Measurements from ENCODE around the gene COMTD1.

Gene COMTD1

DNA sequence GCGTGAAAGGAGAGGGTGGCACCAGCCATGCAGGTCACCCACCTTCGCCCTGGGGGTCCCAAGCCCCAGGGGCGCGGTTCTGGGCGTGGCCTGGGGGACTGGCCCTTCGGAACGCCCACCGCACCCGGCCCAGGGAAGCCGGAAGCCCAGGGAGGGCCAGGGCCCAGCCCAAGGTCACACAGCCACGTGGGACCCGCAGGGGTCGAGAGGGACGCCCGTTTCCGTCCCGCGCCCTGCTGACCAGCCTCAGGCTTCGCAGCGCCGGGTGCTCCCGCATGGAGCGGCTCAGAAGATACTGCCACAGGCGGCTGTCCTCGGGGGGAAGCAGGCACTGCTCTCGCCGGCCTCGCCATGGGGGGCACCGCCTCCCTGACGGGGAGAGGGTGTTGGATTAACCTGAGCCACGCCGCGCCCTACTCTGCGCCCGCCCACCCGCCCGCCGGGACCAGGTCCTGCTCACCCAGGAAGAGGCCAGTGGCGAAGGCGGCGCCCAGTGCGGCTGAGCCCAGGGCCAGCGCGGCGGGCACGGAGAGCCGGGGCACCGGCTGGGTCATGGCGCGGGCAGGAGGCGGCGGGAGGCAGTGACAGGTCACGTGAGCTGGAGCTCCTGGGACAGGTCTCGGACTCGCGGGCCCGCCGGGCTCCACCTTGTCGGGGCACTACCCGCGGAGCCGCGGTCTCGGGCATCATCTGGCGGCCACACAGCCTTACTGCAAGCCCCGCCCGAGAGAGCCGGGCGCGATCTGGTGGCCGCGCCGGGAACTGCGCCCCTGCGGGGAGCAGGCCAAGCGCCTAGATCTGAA, at the start of gene COMTD1:
Gene COMTD1, minus strand, starts transcription at position 583 of the 803 bp plus-strand sequence. Its CDS starts 29 bp downstream, at position 554.
- H3K9ac ChIP-seq (ENCODE audit: low read length): peak within 1 kb of the TSS; percentile 84
- H3K4me1 ChIP-seq (ENCODE audit: control insufficient read depth, insufficient read depth, low read length): peaks cover 15% of the 10 kb centered on the region
- peaks cover 26% of the 10 kb centered on the region for H3K36me3 ChIP-seq (ENCODE audit: control insufficient read depth, insufficient read depth, low read length, severe bottlenecking)
- no peaks in the 10 kb centered on the region for H3K9me3 ChIP-seq (ENCODE audit: control insufficient read depth, low read length)
- peak; percentile 95 for DNase-seq (ENCODE audit: low read depth)
- H3K4me3 ChIP-seq (ENCODE audit: low read length): peak within 1 kb of the TSS; percentile 83
- H3K27me3 ChIP-seq (replicated peaks; ENCODE audit: control insufficient read depth, insufficient read depth, low read length): no peaks in the 10 kb centered on the region

DNA sequence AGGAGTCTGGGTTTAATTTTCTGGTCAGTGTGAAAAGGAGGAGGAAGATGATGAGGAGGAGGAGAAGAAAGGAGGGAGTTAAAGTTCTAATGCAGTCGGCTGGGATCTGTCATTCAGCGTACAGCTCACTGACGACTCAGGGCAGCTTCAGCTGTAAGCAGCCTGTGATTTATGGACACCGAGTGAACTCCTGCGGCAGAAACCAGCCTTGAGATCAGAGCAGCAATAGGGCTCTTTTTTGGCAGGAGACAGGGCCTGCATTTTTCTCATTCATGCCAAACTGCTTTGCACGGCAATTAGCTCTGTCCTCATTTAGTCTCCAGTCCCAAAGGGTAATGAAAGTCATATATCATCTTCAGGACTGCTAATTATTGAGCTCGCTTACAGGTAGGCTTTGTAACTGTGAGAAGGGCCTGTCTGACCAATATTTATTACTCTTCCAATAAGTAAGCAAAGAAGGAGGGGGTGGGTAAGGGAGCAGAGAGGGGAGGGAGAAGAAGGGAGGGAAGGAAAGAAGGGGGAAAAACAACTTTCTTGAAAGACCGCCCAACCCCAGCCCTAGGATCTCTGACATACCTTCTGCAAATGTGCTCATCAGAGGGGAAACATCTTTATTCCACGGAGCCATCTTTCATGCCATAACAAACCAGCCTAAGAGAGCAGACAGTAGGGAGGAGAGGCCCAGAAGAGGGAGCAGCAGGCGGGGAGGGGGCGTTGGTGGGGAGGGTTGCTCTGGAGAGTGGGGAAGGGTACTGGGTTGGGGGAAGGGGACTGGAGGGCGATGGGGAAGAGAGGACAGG, 48.1 kb upstream of the COMTD1 start:
- no peaks in the 10 kb centered on the region for H3K36me3 ChIP-seq (ENCODE audit: control insufficient read depth, insufficient read depth, low read length, severe bottlenecking)
- H3K4me3 ChIP-seq (ENCODE audit: low read length): no peak overlapping the region
- peak; percentile 70 for DNase-seq (ENCODE audit: low read depth)
- H3K4me1 ChIP-seq (ENCODE audit: control insufficient read depth, insufficient read depth, low read length): peaks cover 9% of the 10 kb centered on the region
- H3K9ac ChIP-seq (ENCODE audit: low read length): no peak overlapping the region
- H3K9me3 ChIP-seq (ENCODE audit: control insufficient read depth, low read length): no peaks in the 10 kb centered on the region
- peaks cover 71% of the 10 kb centered on the region for H3K27me3 ChIP-seq (replicated peaks; ENCODE audit: control insufficient read depth, insufficient read depth, low read length)

DNA sequence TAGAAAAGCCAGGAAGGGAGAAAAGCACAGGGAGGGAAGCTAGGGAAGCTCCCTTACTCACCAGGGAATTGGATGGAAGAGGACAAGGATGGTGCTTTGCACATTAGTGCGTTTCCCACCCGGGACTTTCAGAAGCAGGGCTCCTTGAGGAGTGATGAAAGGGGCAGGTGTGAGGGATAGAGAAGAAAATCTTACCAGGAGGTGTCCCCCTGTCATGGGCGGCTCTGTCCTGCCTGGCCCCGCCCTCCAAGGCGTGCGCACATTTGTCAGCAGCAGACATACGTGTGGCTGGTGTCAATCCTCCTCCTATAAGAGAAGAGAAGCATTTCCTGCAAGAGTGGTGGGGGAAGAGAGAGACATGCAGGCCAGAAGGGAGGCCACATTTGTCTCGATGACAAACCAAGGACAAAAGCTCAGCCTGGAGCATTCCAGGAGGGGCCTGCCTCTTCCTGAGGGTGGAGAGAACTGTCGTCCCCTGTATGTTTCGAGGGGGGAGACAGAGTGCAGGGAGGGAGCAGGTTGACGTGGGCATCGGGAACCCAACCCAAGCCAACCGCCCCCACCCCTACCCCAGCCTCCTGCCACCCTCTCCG, 47.4 kb upstream of the COMTD1 start:
- no peaks in the 10 kb centered on the region for H3K9me3 ChIP-seq (ENCODE audit: control insufficient read depth, low read length)
- H3K4me3 ChIP-seq (ENCODE audit: low read length): no peak overlapping the region
- no peaks in the 10 kb centered on the region for H3K36me3 ChIP-seq (ENCODE audit: control insufficient read depth, insufficient read depth, low read length, severe bottlenecking)
- peaks cover 9% of the 10 kb centered on the region for H3K4me1 ChIP-seq (ENCODE audit: control insufficient read depth, insufficient read depth, low read length)
- no peak overlapping the region for H3K9ac ChIP-seq (ENCODE audit: low read length)
- peaks cover 69% of the 10 kb centered on the region for H3K27me3 ChIP-seq (replicated peaks; ENCODE audit: control insufficient read depth, insufficient read depth, low read length)
- DNase-seq (ENCODE audit: low read depth): peak; percentile 8

GRCh38 chr10:75281974-75282373, 46.2 kb upstream of the COMTD1 start:
- DNase-seq (ENCODE audit: low read depth): no peak
- peaks cover 9% of the 10 kb centered on the region for H3K4me1 ChIP-seq (ENCODE audit: control insufficient read depth, insufficient read depth, low read length)

GRCh38 chr10:75280236-75280635, 44.5 kb upstream of the COMTD1 start:
- peaks cover 9% of the 10 kb centered on the region for H3K4me1 ChIP-seq (ENCODE audit: control insufficient read depth, insufficient read depth, low read length)
- peaks cover 55% of the 10 kb centered on the region for H3K27me3 ChIP-seq (replicated peaks; ENCODE audit: control insufficient read depth, insufficient read depth, low read length)
- no peak overlapping the region for H3K4me3 ChIP-seq (ENCODE audit: low read length)
- DNase-seq (ENCODE audit: low read depth): no peak
- no peaks in the 10 kb centered on the region for H3K9me3 ChIP-seq (ENCODE audit: control insufficient read depth, low read length)
- H3K9ac ChIP-seq (ENCODE audit: low read length): no peak overlapping the region
- H3K36me3 ChIP-seq (ENCODE audit: control insufficient read depth, insufficient read depth, low read length, severe bottlenecking): no peaks in the 10 kb centered on the region

More at GRCh38 chr10:75281974-75282373, 46.2 kb upstream of the COMTD1 start:
- H3K9ac ChIP-seq (ENCODE audit: low read length): no peak overlapping the region
- H3K36me3 ChIP-seq (ENCODE audit: control insufficient read depth, insufficient read depth, low read length, severe bottlenecking): no peaks in the 10 kb centered on the region
- no peak overlapping the region for H3K4me3 ChIP-seq (ENCODE audit: low read length)
- peaks cover 58% of the 10 kb centered on the region for H3K27me3 ChIP-seq (replicated peaks; ENCODE audit: control insufficient read depth, insufficient read depth, low read length)
- H3K9me3 ChIP-seq (ENCODE audit: control insufficient read depth, low read length): no peaks in the 10 kb centered on the region

DNA sequence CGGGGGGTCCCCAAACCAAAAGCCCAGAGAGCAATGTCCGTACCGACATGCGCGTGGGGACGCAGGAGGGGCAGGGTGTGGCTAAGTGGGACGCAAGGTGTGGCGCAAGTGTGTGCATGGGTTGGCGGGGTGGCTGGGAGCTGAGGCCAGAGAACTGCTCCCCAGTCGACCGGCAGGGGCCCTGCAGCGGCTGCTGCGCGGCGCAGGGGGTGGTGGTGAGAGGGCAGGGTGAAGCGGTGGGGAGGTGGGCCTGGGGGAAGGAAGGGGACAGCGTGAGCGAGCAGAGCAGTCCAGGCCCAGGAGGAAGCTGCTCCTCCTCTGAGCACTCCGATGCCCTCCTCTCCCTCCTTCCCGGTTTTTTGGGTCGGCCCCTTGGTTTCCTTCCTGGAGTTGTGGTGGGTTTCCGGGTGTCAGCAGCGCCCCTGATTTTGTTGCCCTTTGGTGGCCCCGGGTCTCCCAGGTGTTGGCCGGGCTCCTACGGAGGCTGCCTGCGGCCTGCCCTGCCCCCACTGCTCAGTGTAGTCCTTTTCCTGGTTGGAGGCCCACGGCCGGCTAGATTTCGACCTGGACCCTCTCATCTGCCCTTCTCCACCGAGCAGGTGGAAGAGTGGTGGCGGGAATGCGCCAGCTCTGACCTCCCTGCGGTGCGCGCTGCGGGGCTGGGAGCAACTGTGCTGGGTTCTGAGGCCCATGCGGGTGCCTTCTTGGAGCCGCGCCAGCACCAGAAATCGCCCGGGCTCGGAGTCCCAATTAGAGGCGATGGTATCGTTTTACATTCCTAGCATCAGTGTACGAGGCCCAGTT, 40.5 kb upstream of the COMTD1 start:
- Histone ChIP-seq H3K27me3 (replicated peaks; ENCODE audit: control insufficient read depth, insufficient read depth, low read length) (peaks cover 39% of the 10 kb centered on the region), H3K9me3 (ENCODE audit: control insufficient read depth, low read length) (no peaks in the 10 kb centered on the region), H3K36me3 (ENCODE audit: control insufficient read depth, insufficient read depth, low read length, severe bottlenecking) (no peaks in the 10 kb centered on the region), H3K4me1 (ENCODE audit: control insufficient read depth, insufficient read depth, low read length) (no peaks in the 10 kb centered on the region), H3K4me3 (ENCODE audit: low read length) (no peak overlapping the region), H3K9ac (ENCODE audit: low read length) (no peak overlapping the region)
- no peak for DNase-seq (ENCODE audit: low read depth)

- no peak for DNase-seq (ENCODE audit: low read depth)
- H3K27me3 ChIP-seq (replicated peaks; ENCODE audit: control insufficient read depth, insufficient read depth, low read length): peaks cover 17% of the 10 kb centered on the region
- no peak overlapping the region for H3K4me3 ChIP-seq (ENCODE audit: low read length)
- peaks cover 5% of the 10 kb centered on the region for H3K9me3 ChIP-seq (ENCODE audit: control insufficient read depth, low read length)
- H3K36me3 ChIP-seq (ENCODE audit: control insufficient read depth, insufficient read depth, low read length, severe bottlenecking): no peaks in the 10 kb centered on the region
- H3K9ac ChIP-seq (ENCODE audit: low read length): no peak overlapping the region
- no peaks in the 10 kb centered on the region for H3K4me1 ChIP-seq (ENCODE audit: control insufficient read depth, insufficient read depth, low read length)
Measured at GRCh38 chr10:75272896-75273295, 37.1 kb upstream of the COMTD1 start.

GRCh38 chr10:75272094-75272493, 36.3 kb upstream of the COMTD1 start:
- Histone ChIP-seq H3K4me3 (ENCODE audit: low read length) (no peak overlapping the region), H3K4me1 (ENCODE audit: control insufficient read depth, insufficient read depth, low read length) (no peaks in the 10 kb centered on the region), H3K36me3 (ENCODE audit: control insufficient read depth, insufficient read depth, low read length, severe bottlenecking) (no peaks in the 10 kb centered on the region), H3K9ac (ENCODE audit: low read length) (no peak overlapping the region), H3K9me3 (ENCODE audit: control insufficient read depth, low read length) (peaks cover 5% of the 10 kb centered on the region), H3K27me3 (replicated peaks; ENCODE audit: control insufficient read depth, insufficient read depth, low read length) (peaks cover 17% of the 10 kb centered on the region)
- no peak for DNase-seq (ENCODE audit: low read depth)

DNA sequence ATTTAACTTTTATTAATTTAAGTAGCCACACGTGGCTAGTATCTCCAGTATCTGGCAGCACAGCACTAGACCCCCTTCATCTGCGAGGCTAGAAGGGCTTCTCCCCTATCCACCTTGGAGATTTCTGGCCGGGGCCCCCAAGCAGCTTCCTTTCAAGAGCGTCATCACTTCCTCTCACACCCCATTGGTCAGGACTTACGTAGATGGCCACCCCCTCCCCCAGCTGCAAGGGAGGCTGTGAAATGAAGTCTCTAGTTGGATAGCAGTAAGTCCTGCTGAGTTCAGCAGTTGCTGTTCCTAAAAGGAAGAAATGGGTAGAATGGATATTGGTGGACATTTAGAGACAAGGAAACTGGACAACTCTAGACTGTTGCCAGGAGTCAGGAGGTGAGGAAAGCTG, 33.8 kb upstream of the COMTD1 start:
- Histone ChIP-seq H3K4me1 (ENCODE audit: control insufficient read depth, insufficient read depth, low read length) (no peaks in the 10 kb centered on the region), H3K36me3 (ENCODE audit: control insufficient read depth, insufficient read depth, low read length, severe bottlenecking) (no peaks in the 10 kb centered on the region), H3K9ac (ENCODE audit: low read length) (no peak overlapping the region), H3K9me3 (ENCODE audit: control insufficient read depth, low read length) (peaks cover 5% of the 10 kb centered on the region), H3K27me3 (replicated peaks; ENCODE audit: control insufficient read depth, insufficient read depth, low read length) (peaks cover 11% of the 10 kb centered on the region), H3K4me3 (ENCODE audit: low read length) (no peak overlapping the region)
- DNase-seq (ENCODE audit: low read depth): no peak

GRCh38 chr10:75266945-75267344, 31.2 kb upstream of the COMTD1 start:
- peak; percentile 11 for DNase-seq (ENCODE audit: low read depth)
- H3K27me3 ChIP-seq (replicated peaks; ENCODE audit: control insufficient read depth, insufficient read depth, low read length): peaks cover 27% of the 10 kb centered on the region
- no peaks in the 10 kb centered on the region for H3K36me3 ChIP-seq (ENCODE audit: control insufficient read depth, insufficient read depth, low read length, severe bottlenecking)
- H3K9me3 ChIP-seq (ENCODE audit: control insufficient read depth, low read length): peaks cover 5% of the 10 kb centered on the region
- peaks cover 4% of the 10 kb centered on the region for H3K4me1 ChIP-seq (ENCODE audit: control insufficient read depth, insufficient read depth, low read length)
- H3K4me3 ChIP-seq (ENCODE audit: low read length): no peak overlapping the region
- no peak overlapping the region for H3K9ac ChIP-seq (ENCODE audit: low read length)

All from adipocyte (in vitro differentiated cells).